ENCODE data around the gene DOK6.

The DOK6 gene

GRCh38 chr18:69752737-69753380, 352.2 kb downstream of the DOK6 start:
- DNase-seq (ENCODE audit: low read depth): no peak

GRCh38 chr18:69754108-69754507, 353.4 kb downstream of the DOK6 start:
- no peak for DNase-seq (ENCODE audit: low read depth)

GRCh38 chr18:69755041-69755440, 354.4 kb downstream of the DOK6 start:
- DNase-seq (ENCODE audit: low read depth): peak; percentile 58

GRCh38 chr18:69755856-69756496, 355.3 kb downstream of the DOK6 start:
- no peak for DNase-seq (ENCODE audit: low read depth)

- no peak for DNase-seq (ENCODE audit: low read depth)
These were observed 357.0 kb downstream of the DOK6 start for GRCh38 chr18:69757733-69758132.

- peak; percentile 47 for DNase-seq (ENCODE audit: low read depth)
These were observed 357.8 kb downstream of the DOK6 start for GRCh38 chr18:69758458-69758857.

- peak; percentile 42 for DNase-seq (ENCODE audit: low read depth)
These were observed 358.4 kb downstream of the DOK6 start for GRCh38 chr18:69759046-69759445.

GRCh38 chr18:69763002-69763401, 362.3 kb downstream of the DOK6 start:
- no peak for DNase-seq (ENCODE audit: low read depth)

- no peak for DNase-seq (ENCODE audit: low read depth)
These were observed 363.1 kb downstream of the DOK6 start for GRCh38 chr18:69763821-69764220.

- DNase-seq (ENCODE audit: low read depth): no peak
These were observed 369.6 kb downstream of the DOK6 start for GRCh38 chr18:69770238-69770637.

GRCh38 chr18:69774831-69775230, 374.1 kb downstream of the DOK6 start:
- DNase-seq (ENCODE audit: low read depth): peak; percentile 76

GRCh38 chr18:69777248-69777647, 376.6 kb downstream of the DOK6 start:
- DNase-seq (ENCODE audit: low read depth): no peak

GRCh38 chr18:69778680-69779079, 378.0 kb downstream of the DOK6 start:
- DNase-seq (ENCODE audit: low read depth): no peak

- no peak for DNase-seq (ENCODE audit: low read depth)
These were observed 380.2 kb downstream of the DOK6 start for GRCh38 chr18:69780851-69781250.

GRCh38 chr18:69784815-69785214, 384.1 kb downstream of the DOK6 start:
- DNase-seq (ENCODE audit: low read depth): no peak

- DNase-seq (ENCODE audit: low read depth): no peak
These were observed 384.8 kb downstream of the DOK6 start for GRCh38 chr18:69785466-69785865.

GRCh38 chr18:69786427-69786826, 385.7 kb downstream of the DOK6 start:
- no peak for DNase-seq (ENCODE audit: low read depth)

- DNase-seq (ENCODE audit: low read depth): peak; percentile 43
These were observed 387.3 kb downstream of the DOK6 start for GRCh38 chr18:69787825-69788547.

- DNase-seq (ENCODE audit: low read depth): no peak
These were observed 389.1 kb downstream of the DOK6 start for GRCh38 chr18:69789794-69790193.

GRCh38 chr18:69790649-69791048, 390.0 kb downstream of the DOK6 start:
- DNase-seq (ENCODE audit: low read depth): no peak

GRCh38 chr18:69795791-69796190, 395.1 kb downstream of the DOK6 start:
- DNase-seq (ENCODE audit: low read depth): peak; percentile 35

GRCh38 chr18:69804776-69805501, 404.3 kb downstream of the DOK6 start:
- no peak for DNase-seq (ENCODE audit: low read depth)

GRCh38 chr18:69808399-69808798, 407.7 kb downstream of the DOK6 start:
- no peak for DNase-seq (ENCODE audit: low read depth)

All from fibroblast of gingiva (primary cell).